HG03097 (cell line): ENCODE results near the gene SLC35B2.

ENCODE experiments used
- ATAC-seq: cut with Tn5 transposase; IDR thresholded peaks from one replicate; pipeline ENCODE4 v1.9.1; 2021; ENCODE audit not compliant: unreplicated experiment, low FRiP score

Gene SLC35B2

GRCh38 chr6:44255105-44255808, 2.1 kb downstream of the SLC35B2 start:
- ATAC-seq: no peak

GRCh38 chr6:44254191-44255104, 2.9 kb downstream of the SLC35B2 start:
- no peak for ATAC-seq

- no peak for ATAC-seq
Observed at GRCh38 chr6:44253307-44254101, 3.8 kb downstream of the SLC35B2 start.

GRCh38 chr6:44251576-44252524, 5.5 kb downstream of the SLC35B2 start:
- ATAC-seq: no peak

- no peak for ATAC-seq
Observed at GRCh38 chr6:44250718-44251123, 6.6 kb downstream of the SLC35B2 start.

GRCh38 chr6:44250067-44250717, 7.1 kb downstream of the SLC35B2 start:
- ATAC-seq: no peak

GRCh38 chr6:44249082-44249748, 8.1 kb downstream of the SLC35B2 start:
- ATAC-seq: no peak

GRCh38 chr6:44248579-44248978, 8.7 kb downstream of the SLC35B2 start:
- ATAC-seq: no peak

- ATAC-seq: peak; percentile 16
Observed at GRCh38 chr6:44247338-44248302, 9.7 kb downstream of the SLC35B2 start.

- peak; percentile 72 for ATAC-seq
Observed at GRCh38 chr6:44246663-44247337, 10.5 kb downstream of the SLC35B2 start, which contains the start of gene HSP90AB1. TSS of gene HSP90AB1 (plus strand) at chr6:44247101. CDS start at chr6:44248630, 1,529 bp downstream.

GRCh38 chr6:44245912-44246662, 11.2 kb downstream of the SLC35B2 start:
- ATAC-seq: peak; percentile 42

- no peak for ATAC-seq
Observed at GRCh38 chr6:44245391-44245911, 11.9 kb downstream of the SLC35B2 start.

- no peak for ATAC-seq
Observed at GRCh38 chr6:44243345-44243744, 14.0 kb downstream of the SLC35B2 start.

GRCh38 chr6:44238687-44239350, 18.5 kb downstream of the SLC35B2 start:
- ATAC-seq: no peak

GRCh38 chr6:44237813-44238433, 19.4 kb downstream of the SLC35B2 start:
- ATAC-seq: peak; percentile 68
